ENCODE data around the gene ANKRD12.
A peak's percentile ranks its signal among the peaks of the same experiment; 100 is the strongest.

ANKRD12 gene

DNA sequence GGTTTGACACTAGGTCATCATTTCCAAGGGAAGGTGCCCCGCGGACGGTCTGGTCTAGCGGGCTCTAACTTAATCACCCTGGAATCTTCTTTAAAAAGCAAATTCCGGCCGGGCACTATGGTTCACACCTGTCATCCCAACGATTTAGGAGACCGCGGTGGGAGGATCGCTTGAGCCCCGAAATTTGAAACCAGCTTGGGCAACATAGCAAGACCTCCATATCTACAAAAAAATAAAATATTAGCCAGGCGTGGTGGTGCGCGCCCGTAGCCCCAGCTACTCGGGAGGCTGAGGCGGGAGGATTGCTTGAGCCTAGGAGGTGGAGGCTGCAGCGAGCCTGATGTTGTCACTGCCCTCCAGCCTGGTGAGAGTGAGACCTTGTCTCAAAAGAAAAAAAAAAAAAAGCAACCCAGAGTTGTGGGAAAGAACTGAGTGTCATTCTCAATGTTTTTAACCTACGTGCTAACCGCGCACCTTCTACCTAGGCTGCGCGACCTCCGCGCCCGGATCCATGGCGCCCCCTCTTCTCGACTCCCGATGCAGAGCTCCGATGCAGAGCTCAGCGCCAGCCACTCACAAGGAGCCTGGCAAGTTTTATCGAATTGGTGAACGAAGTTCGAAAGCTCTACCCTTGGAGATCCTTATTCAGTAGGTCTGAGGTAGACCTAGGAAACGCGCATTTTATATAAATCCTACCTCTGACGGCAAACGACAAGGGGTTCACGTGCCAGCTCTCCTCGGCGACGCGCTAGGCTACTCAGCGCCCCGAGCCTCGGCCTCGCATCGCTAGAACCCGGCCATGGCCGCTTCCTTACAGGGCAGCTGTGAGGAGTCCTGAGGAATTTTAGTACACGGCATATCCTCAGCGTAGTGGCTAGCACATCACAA, 197.1 kb downstream of the ANKRD12 start:
- peak overlapping the region; percentile 35 for H3K4me3 ChIP-seq
- in situ Hi-C loops (cut with MboI; ENCODE audit: low sequenced_read_pairs): loop anchor here (10.0 kb wide), 1 partner anchor 141 kb away; the partner anchor contains the start of gene RALBP1
- no peaks in the 10 kb centered on the region for H3K27me3 ChIP-seq (ENCODE audit: low read depth)
- DNase-seq (ENCODE audit: low spot score in 2 of 2): peak; percentile 31 to 55
- no peaks in the 10 kb centered on the region for H3K4me1 ChIP-seq
- H3K9me3 ChIP-seq: no peaks in the 10 kb centered on the region
- H3K36me3 ChIP-seq (replicated peaks): peaks cover 11% of the 10 kb centered on the region

DNA sequence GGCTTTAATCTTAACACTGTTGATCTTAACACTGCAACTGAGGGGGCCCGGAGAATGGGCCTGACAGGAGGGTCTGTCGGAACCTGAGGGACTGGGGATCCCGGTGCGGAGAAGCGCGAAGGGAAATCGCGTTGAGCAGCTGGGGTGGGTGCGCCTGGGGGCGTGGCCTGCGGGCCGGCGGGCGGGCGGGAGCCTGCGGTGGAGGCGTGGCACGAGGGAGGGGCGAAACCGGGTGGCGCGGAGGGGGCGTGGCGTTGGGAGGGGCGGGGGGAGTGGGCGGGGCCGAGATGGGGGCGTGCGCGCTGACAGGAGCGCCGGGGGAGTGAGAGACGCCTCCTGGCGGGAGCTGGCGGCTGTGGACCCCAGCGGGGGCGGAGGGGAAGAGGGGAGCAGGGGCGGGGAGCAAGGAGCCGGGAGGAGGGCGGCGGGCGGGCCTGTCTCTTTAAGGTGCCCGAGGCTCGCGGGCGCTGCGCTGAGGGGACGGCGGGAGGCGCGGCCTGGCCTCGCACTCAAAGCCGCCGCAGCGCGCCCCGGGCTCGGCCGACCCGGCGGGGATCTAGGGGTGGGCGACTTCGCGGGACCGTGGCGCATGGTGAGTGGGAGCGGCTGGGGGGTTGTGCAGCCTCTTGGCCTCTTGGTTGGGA, 197.9 kb downstream of the ANKRD12 start, which contains the start of gene TWSG1:
Gene TWSG1 (plus strand): TSS at position 445 of the 644 bp plus-strand sequence. CDS start 2,457 bp downstream, outside the sequence.
- H3K36me3 ChIP-seq (replicated peaks): peaks cover 12% of the 10 kb centered on the region
- in situ Hi-C loops (cut with MboI; ENCODE audit: low sequenced_read_pairs): loop anchor here (10.0 kb wide), 1 partner anchor 140 kb away; the partner anchor contains the start of gene RALBP1

DNA sequence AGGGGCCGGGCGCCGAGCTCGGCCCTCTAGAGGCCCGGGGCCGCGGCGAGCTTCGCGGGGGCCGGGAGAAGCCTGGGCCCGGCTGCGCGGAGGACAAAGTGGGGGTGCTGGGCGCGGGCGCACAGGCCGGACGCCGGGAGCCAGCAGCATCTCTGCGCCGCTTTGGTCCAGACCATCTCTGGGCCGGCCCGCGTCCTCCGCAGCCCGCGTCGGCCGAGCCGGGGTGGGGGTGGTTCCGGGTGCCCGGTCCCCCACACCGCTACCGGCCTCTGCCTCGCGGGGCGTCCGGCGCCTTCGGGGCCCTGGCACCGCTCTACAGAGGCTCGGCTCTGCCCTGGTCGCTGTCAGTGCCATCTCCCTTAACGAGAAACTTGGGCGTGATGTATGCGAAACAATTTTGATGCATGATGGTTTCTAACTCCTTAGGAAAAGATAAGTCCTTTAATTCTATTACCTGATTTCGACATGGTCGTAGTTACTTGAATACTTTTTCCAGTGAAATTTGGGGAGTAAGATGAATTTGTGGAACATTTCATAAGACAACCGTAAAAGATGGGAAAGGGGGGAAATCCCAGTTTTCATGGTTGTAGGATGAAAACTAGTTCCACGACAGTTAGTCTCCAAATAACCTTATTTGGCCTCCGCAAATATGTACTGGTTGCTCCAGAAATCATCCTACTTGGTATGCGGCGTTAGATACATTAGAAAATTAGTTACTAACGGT, 198.6 kb downstream of the ANKRD12 start:
- no peaks in the 10 kb centered on the region for H3K4me1 ChIP-seq
- DNase-seq (ENCODE audit: low spot score in 2 of 2): peak in 1 of 2 experiments; percentile 22
- H3K4me3 ChIP-seq: peak overlapping the region; percentile 56
- in situ Hi-C loops (cut with MboI; ENCODE audit: low sequenced_read_pairs): loop anchor here (10.0 kb wide), 1 partner anchor 140 kb away; the partner anchor contains the start of gene RALBP1
- no peaks in the 10 kb centered on the region for H3K27me3 ChIP-seq (ENCODE audit: low read depth)
- no peaks in the 10 kb centered on the region for H3K9me3 ChIP-seq
- peaks cover 12% of the 10 kb centered on the region for H3K36me3 ChIP-seq (replicated peaks)

More for the DNA sequence above, 197.9 kb downstream of the ANKRD12 start, which contains the start of gene TWSG1:
- no peaks in the 10 kb centered on the region for H3K4me1 ChIP-seq
- no peaks in the 10 kb centered on the region for H3K9me3 ChIP-seq
- H3K27me3 ChIP-seq (ENCODE audit: low read depth): no peaks in the 10 kb centered on the region
- DNase-seq (ENCODE audit: low spot score in 2 of 2): peak; percentile 93 to 98
- peak within 1 kb of the TSS; percentile 56 for H3K4me3 ChIP-seq

Measured in HAP-1 (cell line).